Measurements from ENCODE around the gene RAB4B. TPM values are rescaled to one million over a fixed set of nuclear protein-coding genes. Genes with fewer than 3 reads are reported as not detected.

RAB4B gene
- total RNA-seq, 1 donor from 2014 or later, result 7.9 TPM

GRCh38 chr19:40786060-40787037 is 8.3 kb downstream of the RAB4B start:
- peaks cover 7% of the 10 kb centered on the region for H3K36me3 ChIP-seq (ENCODE audit: control insufficient read depth, insufficient read depth, low read length)
- no peak for FAIRE-seq
- no peaks in the 10 kb centered on the region for H3K27me3 ChIP-seq (ENCODE audit: control insufficient read depth, insufficient read depth, low read length)
- H3K4me3 ChIP-seq (ENCODE audit: low read depth, low read length), result no peak overlapping the region
- no peak for TF ChIP-seq CTCF (IDR thresholded peaks at IDR 0.05; ENCODE audit: insufficient read depth, low read length, severe bottlenecking)
- no peak for DNase-seq (ENCODE audit: low read depth)

GRCh38 chr19:40791349-40791748 is 13.3 kb downstream of the RAB4B start:
- no peak overlapping the region for H3K4me3 ChIP-seq (ENCODE audit: low read depth, low read length)
- H3K27me3 ChIP-seq (ENCODE audit: control insufficient read depth, insufficient read depth, low read length), result no peaks in the 10 kb centered on the region
- no peak for TF ChIP-seq CTCF (IDR thresholded peaks at IDR 0.05; ENCODE audit: insufficient read depth, low read length, severe bottlenecking)
- peaks cover 4% of the 10 kb centered on the region for H3K36me3 ChIP-seq (ENCODE audit: control insufficient read depth, insufficient read depth, low read length)
- DNase-seq (ENCODE audit: low read depth) (no peak), FAIRE-seq (no peak)

GRCh38 chr19:40791996-40792395 is 13.9 kb downstream of the RAB4B start:
- DNase-seq (ENCODE audit: low read depth), result no peak
- FAIRE-seq, result no peak
- H3K36me3 ChIP-seq (ENCODE audit: control insufficient read depth, insufficient read depth, low read length), result peaks cover 2% of the 10 kb centered on the region
- H3K4me3 ChIP-seq (ENCODE audit: low read depth, low read length), result no peak overlapping the region
- no peaks in the 10 kb centered on the region for H3K27me3 ChIP-seq (ENCODE audit: control insufficient read depth, insufficient read depth, low read length)
- no peak for TF ChIP-seq CTCF (IDR thresholded peaks at IDR 0.05; ENCODE audit: insufficient read depth, low read length, severe bottlenecking)

GRCh38 chr19:40797166-40797962 is 19.3 kb downstream of the RAB4B start:
- FAIRE-seq, result no peak
- H3K4me3 ChIP-seq (ENCODE audit: low read depth, low read length), result no peak overlapping the region

More at GRCh38 chr19:40797166-40797962, 19.3 kb downstream of the RAB4B start:
- no peak for DNase-seq (ENCODE audit: low read depth)
- no peak for TF ChIP-seq CTCF (IDR thresholded peaks at IDR 0.05; ENCODE audit: insufficient read depth, low read length, severe bottlenecking)
- Histone ChIP-seq H3K27me3 (ENCODE audit: control insufficient read depth, insufficient read depth, low read length) (no peaks in the 10 kb centered on the region), H3K36me3 (ENCODE audit: control insufficient read depth, insufficient read depth, low read length) (peaks cover 5% of the 10 kb centered on the region)

Measured in bronchial epithelial cell (primary cell).